Measurements from ENCODE around the gene DSC3. TPM values are rescaled to one million over a fixed set of nuclear protein-coding genes. Genes with fewer than 3 reads are reported as not detected.
"Not testable (repeated sequence)": the region's sequence is repeated elsewhere in the genome, so short reads cannot be mapped to it uniquely, and the experiment has no call there.

DSC3 gene
- total and polyA plus RNA-seq, 9 donors, result 0.05 to 9.1 (median 0.45) TPM

- intact Hi-C loops (cut with DNase I), result loop anchor here in 1 of 4 donors (10.0 kb wide), 1 partner anchor 59 kb away; the partner anchor contains the start of gene DSC3
Observed at GRCh38 chr18:30985753-30986152, 56.8 kb downstream of the DSC3 start.

GRCh38 chr18:30982285-30982992 is 60.1 kb downstream of the DSC3 start:
- H3K4me1 ChIP-seq (ENCODE audit: insufficient read depth), result no peaks in the 10 kb centered on the region
- no peaks in the 10 kb centered on the region for H3K27me3 ChIP-seq
- H3K27ac ChIP-seq, result no peak overlapping the region
- H3K9me3 ChIP-seq, result no peaks in the 10 kb centered on the region
- 88 to 89% (median 89%) methylated on average over 11 of the region's 11 CpGs for WGBS, 3 donors
- intact Hi-C loops (cut with DNase I), result loop anchor here in 1 of 4 donors (10.0 kb wide), 1 partner anchor 62 kb away; the partner anchor contains the start of gene DSC3
- no peaks in the 10 kb centered on the region for H3K36me3 ChIP-seq
- TF ChIP-seq POLR2A (IDR thresholded peaks at IDR 0.05) (no peak), CTCF (IDR thresholded peaks at IDR 0.05) (no peak), EP300 (IDR thresholded peaks at IDR 0.05) (no peak)
- no peak overlapping the region for H3K4me3 ChIP-seq
- no peak for DNase-seq

More at GRCh38 chr18:30985753-30986152, 56.8 kb downstream of the DSC3 start:
- Histone ChIP-seq H3K27me3 (no peaks in the 10 kb centered on the region), H3K4me1 (ENCODE audit: insufficient read depth) (no peaks in the 10 kb centered on the region), H3K27ac (no peak overlapping the region), H3K36me3 (no peaks in the 10 kb centered on the region), H3K9me3 (no peaks in the 10 kb centered on the region), H3K4me3 (no peak overlapping the region)
- no peak for DNase-seq
- TF ChIP-seq EP300 (IDR thresholded peaks at IDR 0.05) (no peak), POLR2A (IDR thresholded peaks at IDR 0.05) (no peak)
- 91 to 95% (median 94%) methylated on average over 12 of the region's 12 CpGs for WGBS, 3 donors

- H3K4me1 ChIP-seq (ENCODE audit: insufficient read depth); H3K36me3 ChIP-seq; H3K9me3 ChIP-seq; DNase-seq; H3K4me3 ChIP-seq; H3K27ac ChIP-seq; H3K27me3 ChIP-seq; intact Hi-C loops (cut with DNase I): not testable (repeated sequence)
- WGBS, 3 donors, result 84 to 92% (median 90%) methylated on average over 4 of the region's 4 CpGs
Observed at GRCh38 chr18:30978091-30978490, 64.5 kb downstream of the DSC3 start.

GRCh38 chr18:30971338-30971956 is 71.1 kb downstream of the DSC3 start:
- Histone ChIP-seq H3K36me3 (no peaks in the 10 kb centered on the region), H3K4me3 (no peak overlapping the region), H3K27ac (no peak overlapping the region), H3K9me3 (no peaks in the 10 kb centered on the region), H3K27me3 (no peaks in the 10 kb centered on the region), H3K4me1 (ENCODE audit: insufficient read depth) (no peaks in the 10 kb centered on the region)
- TF ChIP-seq POLR2A (IDR thresholded peaks at IDR 0.05) (no peak), CTCF (IDR thresholded peaks at IDR 0.05) (peak in 1 of 3 donors; percentile 19)
- intact Hi-C loops (cut with DNase I), result no loop called here
- no peak for DNase-seq
- WGBS, 3 donors, result 0 to 3% (median 0%) methylated on average over 1 of the region's 1 CpG

GRCh38 chr18:30970196-30970816 is 72.2 kb downstream of the DSC3 start:
- 38 to 48% (median 41%) methylated on average over 7 of the region's 7 CpGs for WGBS, 3 donors
- Histone ChIP-seq H3K9me3 (no peaks in the 10 kb centered on the region), H3K4me3 (no peak overlapping the region), H3K27me3 (no peaks in the 10 kb centered on the region), H3K36me3 (no peaks in the 10 kb centered on the region), H3K4me1 (ENCODE audit: insufficient read depth) (no peaks in the 10 kb centered on the region), H3K27ac (no peak overlapping the region)
- TF ChIP-seq EP300 (IDR thresholded peaks at IDR 0.05) (no peak), CTCF (IDR thresholded peaks at IDR 0.05) (no peak), POLR2A (IDR thresholded peaks at IDR 0.05) (no peak)
- intact Hi-C loops (cut with DNase I), result no loop called here
- no peak for DNase-seq

All from ovary (tissue), 9 donors.